Stimulated activated CD8-positive, alpha-beta memory T cell treated with anti-CD3 and anti-CD28 coated beads, Interleukin-2, amount 100 ng/mL, for 48 hours (primary cell): ENCODE measurements around the gene TLE4.
"Not testable (repeated sequence)": the region's sequence is repeated elsewhere in the genome, so short reads cannot be mapped to it uniquely, and the experiment has no call there.

Experiments
- DNase-seq, 2 donors: peaks; one replicate each; pipeline ENCODE4 v3.0.0-alpha.2; 2020; ENCODE audit warnings: low read depth in 2 of 2

TLE4 gene

DNA sequence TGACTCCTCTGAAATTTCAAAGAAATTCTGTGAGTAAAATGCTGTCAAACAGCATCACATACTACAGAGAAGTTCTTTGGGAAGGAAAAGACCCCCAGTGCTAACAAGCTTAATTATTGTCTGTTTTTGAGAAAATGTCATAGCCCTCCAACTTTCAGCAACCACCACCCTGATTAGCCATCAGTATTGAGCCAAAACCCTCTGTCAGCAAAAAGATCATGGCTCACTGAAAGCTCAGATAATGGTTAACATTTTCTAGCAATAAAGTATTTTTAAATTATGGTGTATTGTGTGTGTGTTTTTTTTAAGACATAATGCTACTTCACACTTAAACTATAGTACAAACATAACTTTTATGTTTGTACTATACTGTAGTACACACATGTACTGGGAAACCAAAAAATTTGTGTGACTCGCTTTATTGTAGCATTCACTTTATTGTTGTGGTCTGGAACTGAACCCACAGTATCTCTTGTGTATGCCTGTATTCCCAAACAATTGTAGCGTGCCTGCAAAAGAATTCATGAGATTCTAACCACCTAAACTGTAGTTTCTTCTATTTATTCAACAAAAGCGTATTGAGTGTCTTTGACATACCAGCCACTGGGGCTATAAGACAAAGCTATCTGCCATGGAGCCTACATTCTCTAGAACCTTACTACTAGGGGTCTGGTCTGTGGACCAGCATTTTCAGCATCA lies 31.6 kb downstream of the TLE4 start:
- no peak for DNase-seq

DNA sequence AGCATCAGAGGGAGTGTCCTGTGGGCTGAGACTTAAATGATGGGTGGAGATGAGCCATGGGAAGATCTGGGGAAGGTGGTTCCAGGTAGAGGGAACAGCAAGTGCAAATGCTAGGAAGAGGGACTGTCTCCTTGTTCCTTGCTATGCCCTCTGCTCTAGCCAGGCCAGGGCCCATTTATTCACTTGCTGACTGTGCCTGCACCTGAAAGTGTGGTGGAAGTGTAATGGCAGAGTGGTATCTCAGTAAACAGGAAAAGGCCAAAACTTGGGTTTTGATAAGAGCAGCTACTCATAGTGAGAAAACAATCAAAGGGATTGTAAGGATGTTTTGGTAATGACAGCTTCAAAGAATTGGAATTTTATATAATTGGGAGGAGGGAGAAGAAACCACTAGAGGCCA lies 32.4 kb downstream of the TLE4 start:
- no peak for DNase-seq

DNA sequence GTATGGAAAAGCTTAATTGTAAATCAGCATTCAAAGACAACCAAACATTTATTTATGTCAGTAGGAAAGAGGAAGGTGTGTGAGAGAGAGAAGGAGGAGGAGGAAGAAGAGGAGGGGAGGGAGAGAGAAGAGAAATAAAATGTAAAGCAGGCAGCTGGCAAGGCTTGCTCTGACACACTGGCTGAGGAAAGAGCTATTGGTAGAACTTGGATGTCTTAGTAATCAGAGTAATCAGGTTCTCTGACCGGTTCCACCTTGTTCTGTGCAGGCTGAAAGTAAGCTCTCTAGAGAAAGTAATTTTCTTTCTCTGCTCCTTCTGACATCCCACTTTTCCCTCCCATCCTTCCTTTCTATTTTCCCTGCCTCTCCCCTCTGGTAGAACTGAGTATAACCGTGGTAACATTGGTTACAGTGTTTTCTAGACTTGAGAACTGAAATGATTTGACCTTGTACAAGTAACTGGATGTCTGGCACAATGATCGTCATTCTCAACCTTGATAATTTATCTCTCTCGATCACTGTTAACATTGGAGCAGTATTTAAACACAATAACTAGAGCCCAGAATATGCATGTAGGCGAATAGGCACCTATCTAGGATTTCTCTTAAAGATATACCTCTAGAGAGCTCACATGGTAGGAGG lies 33.3 kb downstream of the TLE4 start:
- no peak for DNase-seq

DNA sequence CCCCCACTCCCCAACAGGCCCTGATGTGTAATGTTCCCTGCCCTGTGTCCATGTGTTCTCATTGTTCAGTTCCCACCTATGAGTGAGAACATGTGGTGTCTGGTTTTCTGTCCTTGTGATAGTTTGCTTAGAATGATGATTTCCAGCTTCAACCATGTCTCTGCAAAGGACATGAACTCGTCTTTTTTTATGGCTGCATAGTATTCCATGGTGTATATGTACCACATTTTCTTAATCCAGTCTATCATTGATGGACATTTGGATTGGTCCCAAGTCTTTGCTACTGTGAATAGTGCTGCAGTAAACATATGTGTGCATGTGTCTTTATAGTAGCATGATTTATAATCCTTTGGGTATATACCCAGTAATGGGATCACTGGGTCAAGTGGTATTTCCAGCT lies 34.8 kb downstream of the TLE4 start:
- not testable (repeated sequence) for DNase-seq

DNA sequence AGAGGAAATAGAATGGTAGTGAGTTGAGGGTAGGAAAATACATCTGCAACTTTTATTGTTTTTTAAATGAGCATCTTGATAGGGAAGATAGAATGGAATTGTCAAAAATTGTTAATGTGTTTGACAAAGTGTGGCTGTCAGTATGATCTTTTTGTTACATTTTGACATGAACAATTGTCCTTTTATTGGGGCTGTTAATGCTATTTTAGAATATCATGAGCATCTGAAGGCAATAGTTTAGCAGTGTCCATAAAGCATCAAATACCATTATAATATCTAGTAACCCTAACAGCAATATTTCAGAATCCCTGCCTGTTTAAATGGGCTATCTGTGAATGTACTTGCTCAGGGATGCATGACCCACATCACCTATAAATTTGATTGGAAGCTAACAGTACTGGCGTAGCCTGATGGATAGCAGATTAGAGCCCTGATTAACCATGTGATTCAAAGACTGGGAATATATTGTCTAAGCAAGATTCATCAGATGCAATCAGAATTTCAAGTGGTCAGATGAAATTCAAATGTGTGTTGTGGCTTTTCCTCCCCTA lies 37.8 kb downstream of the TLE4 start:
- DNase-seq = no peak

DNA sequence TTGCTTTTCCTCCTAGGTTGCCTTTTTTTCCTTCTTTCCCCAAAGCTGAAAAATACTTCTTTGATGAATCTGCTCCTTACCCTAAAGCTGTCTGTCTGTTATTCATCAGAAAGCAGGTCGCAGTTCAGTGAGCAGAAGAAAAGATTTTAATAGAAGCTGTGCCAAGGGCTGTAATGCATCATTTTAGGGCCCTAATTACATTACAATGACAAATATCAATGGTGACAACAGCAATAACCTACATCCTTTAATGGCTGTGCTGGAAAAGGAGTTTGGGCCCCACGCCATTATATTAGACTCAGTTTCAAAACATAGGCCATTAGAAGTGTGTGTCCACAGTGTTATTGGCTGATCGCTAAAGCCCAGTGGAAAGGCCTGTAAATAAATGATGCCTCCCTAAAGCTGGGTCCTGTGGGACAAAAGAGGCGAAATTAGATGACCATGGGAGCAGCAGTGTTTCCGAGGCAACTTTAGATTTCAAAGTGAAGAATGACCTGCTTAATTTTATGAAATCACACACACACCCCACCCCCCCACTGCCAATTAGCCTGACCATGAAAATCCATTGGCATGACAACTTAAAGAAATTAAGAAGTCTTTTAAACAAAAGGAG lies 38.4 kb downstream of the TLE4 start:
- no peak for DNase-seq

DNA sequence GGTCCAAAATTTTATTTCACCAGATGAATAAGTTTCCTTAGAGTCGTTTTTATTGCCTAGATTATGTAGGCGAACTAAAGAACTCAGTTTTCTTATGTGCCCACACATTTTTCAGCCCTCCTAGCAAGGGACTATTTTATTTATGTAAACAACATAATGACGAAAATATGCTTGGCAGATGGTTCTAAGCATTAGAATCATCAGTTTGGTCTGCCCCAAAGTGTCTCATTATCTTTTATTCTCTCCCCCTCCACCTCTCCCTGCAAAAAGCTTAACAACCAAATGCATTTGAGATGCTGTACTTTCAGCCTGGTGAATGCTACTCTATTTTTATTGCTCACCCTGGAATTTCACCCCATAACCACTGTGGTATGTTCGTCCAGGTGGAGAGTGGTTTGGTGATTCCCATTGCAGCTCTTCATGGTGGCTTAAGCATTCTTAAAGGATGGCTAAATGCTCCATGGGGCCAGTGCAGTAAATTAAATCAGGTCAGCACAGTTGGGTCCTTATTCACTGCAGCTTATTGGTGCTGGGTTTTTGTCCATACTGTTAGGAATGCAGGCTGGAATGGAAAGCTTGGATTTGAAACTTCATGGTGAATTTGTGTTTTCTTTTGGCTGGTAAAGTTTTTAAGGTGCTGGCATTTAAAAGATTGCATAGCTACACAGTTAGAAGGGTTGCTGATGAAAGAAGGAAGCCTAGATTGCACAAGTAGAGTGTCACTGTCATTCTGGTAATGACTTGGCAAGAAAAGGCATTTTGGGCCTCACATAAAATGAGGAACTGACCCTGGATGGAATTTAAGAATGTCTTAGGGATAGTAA lies 39.2 kb downstream of the TLE4 start:
- DNase-seq = no peak

DNA sequence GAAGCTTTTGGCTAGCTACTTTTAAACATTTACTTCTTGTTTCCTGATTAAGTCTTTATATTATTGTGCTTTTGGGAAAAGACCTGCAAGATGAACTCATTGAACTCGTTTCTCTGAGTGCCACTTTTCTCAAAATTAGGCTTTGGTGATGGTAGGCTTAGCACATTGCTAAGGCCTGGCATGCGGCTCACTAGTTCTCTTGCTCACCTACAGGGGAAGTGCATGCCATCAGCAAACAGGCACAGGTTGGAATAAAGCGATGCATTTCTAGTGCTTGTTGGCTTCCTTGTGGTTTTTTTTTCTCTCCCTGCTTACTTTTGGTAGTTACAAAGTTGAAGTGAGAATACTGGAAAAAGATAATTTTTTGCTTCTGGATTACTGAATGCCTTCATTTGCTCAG lies 41.4 kb downstream of the TLE4 start:
- no peak for DNase-seq

DNA sequence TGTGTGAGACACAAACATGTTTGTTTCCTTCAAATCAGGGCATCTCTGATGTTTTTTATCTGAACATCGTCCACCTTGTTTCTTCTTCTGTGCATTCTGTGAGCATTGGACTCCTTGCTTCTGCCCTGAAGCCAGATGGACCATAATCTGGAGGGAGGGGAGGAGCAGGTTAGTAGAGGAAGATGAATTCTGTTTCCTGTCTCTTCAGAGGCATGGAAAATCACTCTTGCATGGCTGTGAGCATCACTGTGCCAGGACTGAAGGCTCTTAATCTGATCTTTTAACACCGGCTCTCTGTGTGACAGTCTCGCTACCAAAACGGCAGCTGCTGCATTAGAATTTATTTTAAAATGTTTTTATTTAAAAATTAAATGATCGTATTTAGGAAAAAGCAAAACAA lies 43.3 kb downstream of the TLE4 start:
- no peak for DNase-seq

DNA sequence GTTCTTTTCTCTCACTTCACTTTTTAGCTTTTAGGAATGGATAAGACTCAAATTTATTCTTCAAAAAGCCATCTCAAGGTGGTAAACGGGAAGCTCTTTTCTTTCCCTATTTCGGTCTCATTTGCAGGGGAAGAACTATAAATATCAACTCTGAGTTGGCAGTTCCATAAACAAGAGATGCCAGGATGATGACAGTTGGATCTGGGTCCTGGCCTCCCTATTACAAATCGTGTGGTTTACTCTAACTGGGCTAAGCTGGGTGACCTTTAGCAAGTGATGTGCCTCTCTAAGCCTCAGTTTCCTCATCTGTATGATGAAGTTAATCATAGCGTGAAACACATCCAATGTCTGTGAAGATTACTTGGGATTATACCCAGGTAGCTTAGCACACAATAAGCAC lies 44.2 kb downstream of the TLE4 start:
- no peak for DNase-seq

DNA sequence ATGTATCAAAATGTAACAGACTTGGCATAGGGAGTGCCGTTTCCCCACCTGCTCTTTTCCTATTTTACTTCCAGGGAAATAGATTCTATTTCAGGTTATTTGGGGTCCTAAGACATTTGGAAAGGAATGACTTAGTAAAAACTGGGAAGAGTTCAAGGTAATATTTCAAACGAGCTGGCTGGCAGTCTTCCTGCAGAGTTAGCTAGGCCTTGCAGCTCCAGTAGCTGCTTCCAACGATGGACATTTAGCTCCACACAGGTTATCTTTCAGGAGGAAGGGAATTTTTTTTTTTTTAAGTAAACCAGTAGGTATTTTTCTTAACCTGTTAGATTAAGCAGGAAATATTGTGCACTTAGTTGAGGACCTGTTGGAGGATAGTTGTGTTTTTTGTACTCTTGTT lies 45.2 kb downstream of the TLE4 start:
- no peak for DNase-seq

DNA sequence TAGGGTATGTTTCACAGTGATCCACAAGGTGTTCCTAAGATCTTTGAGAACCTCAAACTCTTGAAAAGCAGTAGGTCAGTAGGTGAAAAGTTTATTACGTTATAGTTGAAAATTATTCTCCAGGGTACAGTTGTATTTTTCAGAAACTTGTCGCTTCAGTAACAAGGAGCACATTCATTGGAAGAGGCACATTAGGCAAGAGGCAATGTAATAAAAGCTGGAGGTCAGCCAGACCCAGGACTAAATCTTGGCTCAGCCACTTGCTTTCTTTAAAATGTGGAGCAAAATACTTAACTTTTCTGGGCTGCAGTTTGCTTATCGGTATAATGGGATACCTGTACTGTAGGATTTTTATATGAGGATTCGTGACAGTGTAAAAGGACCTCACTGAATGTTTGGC lies 45.6 kb downstream of the TLE4 start:
- no peak for DNase-seq

DNA sequence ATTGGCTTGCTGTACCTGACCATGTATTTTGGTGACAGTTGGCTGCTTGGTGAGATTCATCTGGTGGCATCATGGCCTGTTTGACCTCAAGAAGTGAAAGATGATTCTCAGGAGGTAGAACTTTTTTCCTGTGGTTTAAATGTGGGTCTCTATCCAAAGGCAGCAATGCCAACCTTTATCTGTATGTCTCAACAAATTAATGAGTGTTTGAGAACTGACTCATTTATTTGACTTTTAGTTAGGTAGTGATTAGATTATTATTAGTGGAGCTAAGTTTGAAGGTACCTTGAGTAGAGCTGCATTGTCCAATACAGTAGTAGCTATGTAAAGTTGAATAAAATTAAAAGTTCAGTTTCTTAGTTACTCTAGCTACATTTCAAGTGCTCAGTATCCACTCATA lies 48.2 kb downstream of the TLE4 start:
- no peak for DNase-seq

DNA sequence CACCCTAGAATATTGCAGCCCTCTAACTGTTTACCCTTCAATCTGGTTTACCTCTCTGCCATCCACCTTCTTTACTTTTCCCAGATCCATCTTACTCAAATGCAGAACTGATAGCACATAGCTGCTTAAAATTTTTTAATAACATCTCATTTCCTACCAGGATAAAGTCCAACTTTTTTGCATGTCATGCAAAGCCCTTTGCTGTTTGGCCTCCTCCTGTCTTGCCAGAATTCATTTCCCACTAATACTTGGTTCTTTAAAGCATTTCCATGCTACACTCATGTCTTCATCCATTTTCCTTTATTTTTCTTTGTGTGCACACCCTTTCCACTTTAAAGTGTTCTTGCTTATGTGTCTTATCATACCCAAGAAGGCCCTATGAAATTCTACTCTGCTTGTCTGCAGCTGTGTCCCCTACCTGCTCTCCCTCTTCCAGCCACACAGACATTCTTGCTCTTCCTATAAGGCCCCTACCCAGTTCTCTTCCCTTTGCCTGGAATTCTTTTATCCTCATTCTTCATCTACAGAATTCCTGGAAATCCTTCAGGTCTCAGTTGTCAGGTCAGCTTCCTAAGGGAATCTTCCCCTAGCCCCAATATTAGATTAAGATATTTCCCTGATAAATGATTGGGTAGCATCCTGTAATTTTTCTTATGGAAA lies 50.3 kb downstream of the TLE4 start:
- DNase-seq = no peak

DNA sequence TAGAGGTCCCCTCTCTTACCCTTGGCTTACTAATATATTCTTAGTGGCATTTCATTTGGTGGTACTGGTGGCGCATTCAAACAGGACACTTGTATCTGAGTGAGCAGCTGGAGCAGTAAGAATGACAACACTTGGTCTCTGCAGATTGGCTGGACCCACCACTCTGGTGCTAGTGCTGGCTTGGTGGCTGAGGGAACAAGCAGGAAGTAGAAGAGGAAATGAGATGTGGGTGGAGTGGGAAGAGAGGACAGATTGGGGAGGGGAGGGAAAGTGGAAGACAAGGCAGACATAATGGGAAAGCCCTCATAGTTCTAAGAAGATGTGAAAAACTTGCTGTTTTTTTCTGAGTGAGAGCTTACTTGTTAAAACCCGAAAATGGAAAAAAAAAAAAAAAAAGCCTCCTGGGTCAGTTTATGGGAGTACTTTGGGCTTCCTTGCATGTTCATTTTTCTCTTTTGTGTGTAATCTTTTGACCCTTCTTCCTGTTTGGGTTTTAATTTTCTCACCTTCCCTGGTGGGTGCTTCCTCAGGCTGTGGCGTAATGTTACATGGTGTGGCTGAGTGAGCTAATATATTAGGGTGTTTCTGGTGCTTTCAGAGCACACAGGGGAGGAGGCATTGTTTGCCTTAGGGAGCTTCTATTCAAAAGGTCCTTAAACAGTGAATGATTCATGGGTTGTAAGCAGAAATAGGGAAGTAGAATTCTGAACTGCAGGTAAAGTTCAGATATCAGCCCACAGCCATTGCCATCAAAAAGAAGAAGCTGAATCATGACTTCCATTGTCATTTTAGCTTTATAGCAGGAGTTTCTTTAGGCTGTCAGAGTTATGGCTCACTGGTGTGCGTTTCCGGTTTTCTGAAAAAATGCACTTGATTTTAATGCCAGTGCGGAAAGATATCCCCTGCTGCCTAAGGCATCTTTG lies 52.3 kb downstream of the TLE4 start:
- peak; percentile 7 to 18 for DNase-seq

DNA sequence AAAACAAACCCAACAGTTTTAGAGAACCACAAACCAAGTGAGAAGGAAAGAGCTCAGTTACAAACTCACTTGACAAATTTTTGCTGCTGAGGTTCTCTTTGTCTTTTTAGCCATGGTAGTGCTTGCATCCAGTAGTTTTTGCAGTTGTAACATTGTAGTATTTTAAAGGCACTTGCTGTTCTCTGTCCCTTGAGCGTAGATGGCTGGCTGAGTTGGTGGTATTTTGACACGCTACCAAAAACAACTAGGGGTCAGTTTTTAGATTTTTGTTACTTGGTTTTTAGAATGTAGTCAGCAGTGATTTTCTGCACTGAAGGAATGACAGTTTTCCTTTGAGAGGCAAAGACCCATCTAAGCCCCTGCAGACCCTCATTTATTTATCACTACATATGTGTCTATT lies 58.0 kb downstream of the TLE4 start:
- DNase-seq = no peak

DNA sequence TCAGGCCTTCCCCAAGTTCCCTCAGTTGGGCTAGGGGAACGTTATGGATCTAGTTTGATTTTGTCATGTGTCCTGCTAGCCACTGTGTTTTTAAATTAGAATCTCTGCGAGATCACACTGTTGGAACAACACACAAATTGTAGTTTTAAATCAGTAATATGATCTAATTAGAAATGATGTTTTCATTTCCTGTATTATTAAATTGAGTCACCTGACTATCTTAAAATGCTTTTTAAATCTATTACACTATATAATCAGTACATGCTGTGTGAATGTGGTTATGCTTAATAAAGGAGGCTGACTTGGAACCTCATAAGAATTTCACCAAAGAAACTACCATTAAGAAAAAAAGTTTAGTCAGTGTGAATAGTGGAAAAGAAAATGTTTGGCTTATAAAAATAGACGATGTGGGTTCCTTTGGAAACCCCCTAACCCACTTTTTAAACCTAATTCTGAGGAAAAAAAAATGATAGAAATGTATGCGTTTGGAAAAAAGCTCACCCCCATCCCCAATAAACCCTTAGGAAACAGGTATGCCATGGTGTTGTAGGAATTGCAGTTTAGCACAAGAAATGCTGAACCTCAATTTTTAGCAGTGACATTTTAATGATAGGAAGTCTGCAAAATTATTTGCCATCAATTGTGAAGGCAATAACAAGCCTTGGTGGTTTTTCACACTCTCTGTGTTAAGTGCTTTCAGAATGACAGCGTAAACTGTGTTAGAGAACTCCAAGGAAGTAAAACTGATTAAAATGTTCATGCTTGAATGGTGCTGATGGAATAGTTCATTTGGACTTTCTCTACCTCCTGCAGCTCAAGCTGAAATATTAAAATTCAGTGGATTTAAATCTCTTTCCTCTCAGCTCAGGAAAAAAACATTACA lies 59.0 kb downstream of the TLE4 start:
- DNase-seq = no peak

DNA sequence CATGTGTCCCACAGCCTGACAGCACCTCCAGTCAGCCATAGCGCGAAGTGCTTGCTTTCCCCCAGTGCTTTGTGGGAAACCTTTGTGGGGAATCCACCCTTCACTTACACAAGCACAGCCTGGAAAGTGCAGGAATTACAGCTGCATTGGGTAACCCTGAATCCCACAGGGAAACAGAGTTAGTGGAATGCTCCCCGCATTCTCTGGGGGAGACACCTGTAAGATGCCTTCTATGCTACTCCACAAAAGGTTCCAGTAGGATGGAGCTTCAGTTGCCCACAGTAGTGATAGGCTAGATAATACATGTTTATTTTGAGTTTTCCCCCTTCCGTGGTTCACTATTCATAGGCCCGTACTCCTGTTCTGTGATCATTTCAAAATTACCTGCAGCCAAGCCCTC lies 60.3 kb downstream of the TLE4 start:
- no peak for DNase-seq

DNA sequence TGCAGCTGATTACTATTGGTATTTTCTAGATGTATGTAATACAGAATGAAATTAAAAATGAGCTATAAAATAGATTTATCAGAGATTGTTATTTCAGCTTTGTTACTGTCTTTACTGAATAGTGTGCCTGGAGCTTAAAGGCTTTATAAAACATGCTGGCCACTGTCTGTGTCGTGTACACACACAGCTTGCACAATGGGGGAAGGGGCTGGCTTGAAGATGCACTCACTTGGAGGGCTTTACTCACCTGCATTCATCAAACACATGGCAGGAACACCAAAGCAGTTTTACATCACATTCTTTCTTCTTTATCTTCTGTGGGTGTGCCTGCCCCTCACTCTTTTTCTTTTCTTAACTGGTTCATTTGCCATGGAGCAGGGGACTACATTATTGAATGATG lies 60.9 kb downstream of the TLE4 start:
- DNase-seq = no peak

DNA sequence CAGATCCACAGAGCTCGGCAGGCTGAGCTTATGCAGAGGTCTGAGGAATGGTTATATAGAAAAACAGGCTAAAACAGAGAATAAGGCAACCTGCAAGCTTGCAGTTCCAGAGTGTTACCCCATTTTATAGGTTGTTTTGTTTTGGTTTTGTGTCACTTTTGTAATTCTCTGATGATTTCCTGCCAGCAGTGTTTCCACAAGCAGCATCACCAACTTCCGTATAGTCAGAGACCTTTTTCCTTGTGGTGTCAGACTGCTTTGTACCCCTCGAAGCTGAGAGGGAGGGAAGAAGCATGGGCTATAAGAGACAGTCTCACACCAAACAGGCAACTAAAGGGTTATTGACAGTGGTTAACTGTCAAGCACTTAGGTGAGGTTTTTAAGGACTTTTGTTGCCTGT lies 61.8 kb downstream of the TLE4 start:
- DNase-seq = no peak
